ENCODE measurements around the gene NOG.

DNA sequence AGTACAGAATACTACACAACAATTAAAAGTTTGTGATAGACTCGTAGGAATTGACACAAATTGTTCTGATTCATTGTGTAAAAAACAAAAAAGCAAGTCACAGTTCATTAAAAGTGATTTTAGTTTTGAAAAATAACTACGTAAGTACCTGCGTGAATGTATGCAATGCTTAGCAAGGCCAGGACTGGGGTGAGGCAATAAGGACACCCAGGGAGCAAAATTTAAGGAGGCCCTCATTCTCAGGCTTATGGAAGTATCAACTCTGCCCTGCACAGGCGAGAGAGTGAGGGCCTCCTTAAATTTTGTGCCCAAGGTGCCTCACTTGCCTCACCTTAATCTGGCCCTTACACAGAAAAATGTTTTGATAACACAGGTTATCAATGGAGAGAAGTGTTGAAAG lies 31.4 kb downstream of the NOG start:
- TF ChIP-seq, protein P1, sequence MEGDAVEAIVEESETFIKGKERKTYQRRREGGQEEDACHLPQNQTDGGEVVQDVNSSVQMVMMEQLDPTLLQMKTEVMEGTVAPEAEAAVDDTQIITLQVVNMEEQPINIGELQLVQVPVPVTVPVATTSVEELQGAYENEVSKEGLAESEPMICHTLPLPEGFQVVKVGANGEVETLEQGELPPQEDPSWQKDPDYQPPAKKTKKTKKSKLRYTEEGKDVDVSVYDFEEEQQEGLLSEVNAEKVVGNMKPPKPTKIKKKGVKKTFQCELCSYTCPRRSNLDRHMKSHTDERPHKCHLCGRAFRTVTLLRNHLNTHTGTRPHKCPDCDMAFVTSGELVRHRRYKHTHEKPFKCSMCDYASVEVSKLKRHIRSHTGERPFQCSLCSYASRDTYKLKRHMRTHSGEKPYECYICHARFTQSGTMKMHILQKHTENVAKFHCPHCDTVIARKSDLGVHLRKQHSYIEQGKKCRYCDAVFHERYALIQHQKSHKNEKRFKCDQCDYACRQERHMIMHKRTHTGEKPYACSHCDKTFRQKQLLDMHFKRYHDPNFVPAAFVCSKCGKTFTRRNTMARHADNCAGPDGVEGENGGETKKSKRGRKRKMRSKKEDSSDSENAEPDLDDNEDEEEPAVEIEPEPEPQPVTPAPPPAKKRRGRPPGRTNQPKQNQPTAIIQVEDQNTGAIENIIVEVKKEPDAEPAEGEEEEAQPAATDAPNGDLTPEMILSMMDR (IDR thresholded peaks at IDR 0.05; ENCODE audit: poor library complexity), result no peak
- no peak for TF ChIP-seq EZH2 (IDR thresholded peaks at IDR 0.05; ENCODE audit: borderline replicate concordance)
